HEK293 (cell line): ENCODE measurements around the gene MYLK4.

Source experiments
- CTCF ChIA-PET: fragments of 350-600 bp; formaldehyde crosslinking; extraction: SDS; loops from one replicate; lab custom pipeline; 2021; ENCODE audit warnings: antibody characterized with exemption; lab: Yijun Ruan, JAX
- POLR2A ChIA-PET: fragments of 300-600 bp; formaldehyde crosslinking; extraction: SDS; loops from one replicate; lab custom pipeline; 2020; ENCODE audit warnings: antibody characterized with exemption, inconsistent platforms; lab: Yijun Ruan, JAX
- H3K27ac ChIP-seq: fragments of 200-500 bp; sonication (Bioruptor generic); 2 replicates; pipeline ENCODE4 v1.5.1; 2014; ENCODE audit warnings: low read depth, low read length, control low read depth, inconsistent platforms; ENCODE audit errors: extremely low read depth
- H3K36me3 ChIP-seq, 2 experiments: fragments of 200-500 bp in 1 of 2; sonication (Bioruptor generic) in 1 of 2; 1 replicate in 1 of 2; 2 replicates in 1 of 2; pipeline ENCODE4 v1.5.1; 2014 to 2017; ENCODE audit warnings: inconsistent platforms in 2 of 2, low read length in 2 of 2; ENCODE audit not compliant: control insufficient read depth in 2 of 2, insufficient read depth in 1 of 2
- H3K4me1 ChIP-seq: fragments of 200-500 bp; sonication (Bioruptor generic); 2 replicates; pipeline ENCODE4 v1.5.1; 2014; ENCODE audit warnings: mild to moderate bottlenecking, low read length, inconsistent platforms; ENCODE audit not compliant: control insufficient read depth, insufficient read depth
- H3K4me3 ChIP-seq: 2 replicates; pipeline ENCODE4 v1.5.1; 2011; ENCODE audit warnings: low read depth, mild to moderate bottlenecking, control low read depth, low read length, moderate library complexity
- H3K9me3 ChIP-seq: fragments of 200-500 bp; sonication (Bioruptor generic); 2 replicates; pipeline ENCODE4 v1.5.1; 2014; ENCODE audit warnings: low read depth, low read length, inconsistent platforms; ENCODE audit not compliant: control insufficient read depth, insufficient read depth
- GLIS1 ChIP-seq: fragments of 450-650 bp; formaldehyde crosslinking; IDR thresholded peaks from 2 replicates; pipeline ENCODE4 v1.5.1; 2016; ENCODE audit warnings: missing biosample characterization, missing genetic modification characterization
- HIC1 ChIP-seq: fragments of 450-650 bp; formaldehyde crosslinking; IDR thresholded peaks from 2 replicates; pipeline ENCODE4 v1.5.1; 2016; ENCODE audit warnings: missing biosample characterization, missing genetic modification characterization
- INSM2 ChIP-seq: fragments of 450-650 bp; formaldehyde crosslinking; IDR thresholded peaks from 2 replicates; pipeline ENCODE4 v1.5.1; 2016; ENCODE audit warnings: missing biosample characterization, missing genetic modification characterization
- KLF16 ChIP-seq: fragments of 450-650 bp; formaldehyde crosslinking; IDR thresholded peaks from 2 replicates; pipeline ENCODE4 v1.5.1; 2017; ENCODE audit warnings: missing biosample characterization, missing genetic modification characterization
- PRDM6 ChIP-seq: fragments of 450-650 bp; formaldehyde crosslinking; IDR thresholded peaks from 2 replicates; pipeline ENCODE4 v1.5.1; 2017; ENCODE audit warnings: missing biosample characterization, missing genetic modification characterization
- SCRT1 ChIP-seq: fragments of 450-650 bp; formaldehyde crosslinking; IDR thresholded peaks from 2 replicates; pipeline ENCODE4 v1.5.1; 2016; ENCODE audit warnings: missing biosample characterization, missing genetic modification characterization, borderline replicate concordance
- ZBTB44 ChIP-seq: fragments of 450-650 bp; IDR thresholded peaks from 2 replicates; pipeline ENCODE4 v1.5.1; 2018; ENCODE audit warnings: missing biosample characterization, mild to moderate bottlenecking, missing genetic modification characterization
- ZNF121 ChIP-seq: fragments of 450-650 bp; formaldehyde crosslinking; IDR thresholded peaks from 2 replicates; pipeline ENCODE4 v1.5.1; 2016; ENCODE audit warnings: missing biosample characterization, missing genetic modification characterization
- ZNF146 ChIP-seq: fragments of 450-650 bp; formaldehyde crosslinking; IDR thresholded peaks from 2 replicates; pipeline ENCODE4 v1.5.1; 2016; ENCODE audit warnings: missing biosample characterization, missing genetic modification characterization
- ZNF155 ChIP-seq: fragments of 450-650 bp; formaldehyde crosslinking; IDR thresholded peaks from 2 replicates; pipeline ENCODE4 v1.5.1; 2016; ENCODE audit warnings: missing biosample characterization, missing genetic modification characterization
- ZNF169 ChIP-seq: fragments of 450-650 bp; formaldehyde crosslinking; IDR thresholded peaks from 2 replicates; pipeline ENCODE4 v1.5.1; 2016; ENCODE audit warnings: missing biosample characterization, missing genetic modification characterization
- ZNF184 ChIP-seq: fragments of 450-650 bp; IDR thresholded peaks from 2 replicates; pipeline ENCODE4 v1.5.1; 2018; ENCODE audit warnings: missing biosample characterization, mild to moderate bottlenecking, missing genetic modification characterization
- ZNF19 ChIP-seq: fragments of 450-650 bp; formaldehyde crosslinking; IDR thresholded peaks from 2 replicates; pipeline ENCODE4; 2016; ENCODE audit warnings: missing biosample characterization, missing genetic modification characterization, low read depth
- ZNF311 ChIP-seq: fragments of 450-650 bp; formaldehyde crosslinking; IDR thresholded peaks from 2 replicates; pipeline ENCODE4 v1.5.1; 2017; ENCODE audit warnings: missing biosample characterization, missing genetic modification characterization, borderline replicate concordance
- ZNF391 ChIP-seq: fragments of 450-650 bp; formaldehyde crosslinking; IDR thresholded peaks from 2 replicates; pipeline ENCODE4 v1.5.1; 2016; ENCODE audit warnings: low read depth, missing biosample characterization, missing genetic modification characterization, borderline replicate concordance
- ZNF416 ChIP-seq: fragments of 450-650 bp; formaldehyde crosslinking; IDR thresholded peaks from 2 replicates; pipeline ENCODE4 v1.5.1; 2016; ENCODE audit warnings: missing biosample characterization, missing genetic modification characterization
- ZNF473 ChIP-seq: fragments of 450-650 bp; formaldehyde crosslinking; IDR thresholded peaks from 2 replicates; pipeline ENCODE4 v1.5.1; 2017; ENCODE audit warnings: missing biosample characterization, missing genetic modification characterization
- ZNF514 ChIP-seq: fragments of 450-650 bp; formaldehyde crosslinking; IDR thresholded peaks from 2 replicates; pipeline ENCODE4 v1.5.1; 2016; ENCODE audit warnings: missing biosample characterization, missing genetic modification characterization
- ZNF555 ChIP-seq: fragments of 450-650 bp; formaldehyde crosslinking; conservative IDR thresholded peaks from 2 replicates; pipeline ENCODE4 v1.5.1; 2017; ENCODE audit warnings: missing biosample characterization, mild to moderate bottlenecking, missing genetic modification characterization, inconsistent platforms
- ZNF558 ChIP-seq: fragments of 450-650 bp; formaldehyde crosslinking; IDR thresholded peaks from 2 replicates; pipeline ENCODE4 v1.5.1; 2016; ENCODE audit warnings: missing biosample characterization, missing genetic modification characterization
- ZNF610 ChIP-seq: fragments of 450-650 bp; formaldehyde crosslinking; IDR thresholded peaks from 2 replicates; pipeline ENCODE4 v1.5.1; 2016; ENCODE audit warnings: missing biosample characterization, missing genetic modification characterization, borderline replicate concordance
- ZNF629 ChIP-seq: fragments of 450-650 bp; formaldehyde crosslinking; IDR thresholded peaks from 2 replicates; pipeline ENCODE4 v1.5.1; 2017; ENCODE audit warnings: missing biosample characterization, missing genetic modification characterization
- ZSCAN30 ChIP-seq: fragments of 450-650 bp; IDR thresholded peaks from 2 replicates; pipeline ENCODE4 v1.5.1; 2018; ENCODE audit warnings: missing biosample characterization, mild to moderate bottlenecking, missing genetic modification characterization, moderate library complexity
- TF ChIP-seq, protein P1 (sequence below): IDR thresholded peaks from 2 replicates; pipeline ENCODE4 v1.6.1; 2011; ENCODE audit warnings: mild to moderate bottlenecking, low read depth, low read length, borderline replicate concordance
- TF ChIP-seq, protein P2 (sequence below): fragments of 450-650 bp; formaldehyde crosslinking; IDR thresholded peaks from 2 replicates; pipeline ENCODE4 v1.5.1; 2016; ENCODE audit warnings: missing biosample characterization, missing genetic modification characterization
- TF ChIP-seq, protein P3 (sequence below): fragments of 450-650 bp; formaldehyde crosslinking; IDR thresholded peaks from 2 replicates; pipeline ENCODE4 v1.5.1; 2016; ENCODE audit warnings: missing biosample characterization, missing genetic modification characterization

The MYLK4 gene

DNA sequence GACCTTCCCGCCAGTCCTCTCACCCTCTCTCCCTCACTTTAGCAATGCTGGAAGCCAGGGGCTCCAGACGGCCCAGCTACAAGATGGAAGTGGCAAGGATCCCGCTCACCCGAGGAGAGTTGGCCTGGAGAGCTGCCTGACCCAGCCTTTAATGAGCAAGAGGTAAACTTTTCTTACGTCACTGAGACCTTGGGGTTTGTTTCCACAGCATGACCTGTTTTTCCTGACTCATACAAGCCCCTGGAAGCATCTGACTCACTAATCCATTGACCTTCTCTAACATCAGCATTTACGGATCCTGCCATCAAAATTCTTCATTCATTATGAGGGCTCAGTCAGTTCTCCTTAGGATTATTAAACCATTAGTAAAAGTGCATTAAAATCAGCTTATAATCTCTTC, 120.4 kb downstream of the MYLK4 start:
- POLR2A ChIA-PET = no interaction called here
- Histone ChIP-seq H3K36me3 (no peaks in the 10 kb centered on the region), H3K9me3 (no peaks in the 10 kb centered on the region), H3K4me3 (no peak overlapping the region), H3K27ac (no peak overlapping the region), H3K4me1 (peaks cover 25% of the 10 kb centered on the region)
- CTCF ChIA-PET = interaction anchor here (0.5 to 1.7 kb wide), 8 partner anchors 19 to 1037 kb away, joined by 3 to 7 read pairs (median 4); partner anchors contain the start of gene MYLK4
- TF ChIP-seq ZNF184 = peak; percentile 67; the same call in 1 of the 2 replicates
- TF ChIP-seq ZNF19 = no peak
- TF ChIP-seq ZNF416 (tag by site-specific recombination) = no peak
- TF ChIP-seq, protein P1, sequence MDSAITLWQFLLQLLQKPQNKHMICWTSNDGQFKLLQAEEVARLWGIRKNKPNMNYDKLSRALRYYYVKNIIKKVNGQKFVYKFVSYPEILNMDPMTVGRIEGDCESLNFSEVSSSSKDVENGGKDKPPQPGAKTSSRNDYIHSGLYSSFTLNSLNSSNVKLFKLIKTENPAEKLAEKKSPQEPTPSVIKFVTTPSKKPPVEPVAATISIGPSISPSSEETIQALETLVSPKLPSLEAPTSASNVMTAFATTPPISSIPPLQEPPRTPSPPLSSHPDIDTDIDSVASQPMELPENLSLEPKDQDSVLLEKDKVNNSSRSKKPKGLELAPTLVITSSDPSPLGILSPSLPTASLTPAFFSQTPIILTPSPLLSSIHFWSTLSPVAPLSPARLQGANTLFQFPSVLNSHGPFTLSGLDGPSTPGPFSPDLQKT = no peak
- TF ChIP-seq, protein P2, sequence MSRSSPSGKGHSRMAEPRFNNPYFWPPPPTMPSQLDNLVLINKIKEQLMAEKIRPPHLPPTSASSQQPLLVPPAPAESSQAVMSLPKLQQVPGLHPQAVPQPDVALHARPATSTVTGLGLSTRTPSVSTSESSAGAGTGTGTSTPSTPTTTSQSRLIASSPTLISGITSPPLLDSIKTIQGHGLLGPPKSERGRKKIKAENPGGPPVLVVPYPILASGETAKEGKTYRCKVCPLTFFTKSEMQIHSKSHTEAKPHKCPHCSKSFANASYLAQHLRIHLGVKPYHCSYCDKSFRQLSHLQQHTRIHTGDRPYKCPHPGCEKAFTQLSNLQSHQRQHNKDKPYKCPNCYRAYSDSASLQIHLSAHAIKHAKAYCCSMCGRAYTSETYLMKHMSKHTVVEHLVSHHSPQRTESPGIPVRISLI (tag by site-specific recombination) = no peak
- TF ChIP-seq PRDM6 = no peak
- TF ChIP-seq ZNF311 (tag by site-specific recombination) = no peak
- peak; percentile 97 for TF ChIP-seq ZNF629 (tag by site-specific recombination)
- no peak for TF ChIP-seq ZNF473 (tag by site-specific recombination)
- TF ChIP-seq ZNF391 (tag by site-specific recombination) = no peak
- TF ChIP-seq, protein P3, sequence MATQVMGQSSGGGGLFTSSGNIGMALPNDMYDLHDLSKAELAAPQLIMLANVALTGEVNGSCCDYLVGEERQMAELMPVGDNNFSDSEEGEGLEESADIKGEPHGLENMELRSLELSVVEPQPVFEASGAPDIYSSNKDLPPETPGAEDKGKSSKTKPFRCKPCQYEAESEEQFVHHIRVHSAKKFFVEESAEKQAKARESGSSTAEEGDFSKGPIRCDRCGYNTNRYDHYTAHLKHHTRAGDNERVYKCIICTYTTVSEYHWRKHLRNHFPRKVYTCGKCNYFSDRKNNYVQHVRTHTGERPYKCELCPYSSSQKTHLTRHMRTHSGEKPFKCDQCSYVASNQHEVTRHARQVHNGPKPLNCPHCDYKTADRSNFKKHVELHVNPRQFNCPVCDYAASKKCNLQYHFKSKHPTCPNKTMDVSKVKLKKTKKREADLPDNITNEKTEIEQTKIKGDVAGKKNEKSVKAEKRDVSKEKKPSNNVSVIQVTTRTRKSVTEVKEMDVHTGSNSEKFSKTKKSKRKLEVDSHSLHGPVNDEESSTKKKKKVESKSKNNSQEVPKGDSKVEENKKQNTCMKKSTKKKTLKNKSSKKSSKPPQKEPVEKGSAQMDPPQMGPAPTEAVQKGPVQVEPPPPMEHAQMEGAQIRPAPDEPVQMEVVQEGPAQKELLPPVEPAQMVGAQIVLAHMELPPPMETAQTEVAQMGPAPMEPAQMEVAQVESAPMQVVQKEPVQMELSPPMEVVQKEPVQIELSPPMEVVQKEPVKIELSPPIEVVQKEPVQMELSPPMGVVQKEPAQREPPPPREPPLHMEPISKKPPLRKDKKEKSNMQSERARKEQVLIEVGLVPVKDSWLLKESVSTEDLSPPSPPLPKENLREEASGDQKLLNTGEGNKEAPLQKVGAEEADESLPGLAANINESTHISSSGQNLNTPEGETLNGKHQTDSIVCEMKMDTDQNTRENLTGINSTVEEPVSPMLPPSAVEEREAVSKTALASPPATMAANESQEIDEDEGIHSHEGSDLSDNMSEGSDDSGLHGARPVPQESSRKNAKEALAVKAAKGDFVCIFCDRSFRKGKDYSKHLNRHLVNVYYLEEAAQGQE (tag by site-specific recombination) = no peak
- peak; percentile 86 for TF ChIP-seq INSM2 (tag by site-specific recombination)
- TF ChIP-seq HIC1 (tag by site-specific recombination) = no peak
- TF ChIP-seq ZSCAN30 (tag by site-specific recombination) = no peak
- no peak for TF ChIP-seq ZBTB44 (tag by site-specific recombination)
- peak; percentile 54; the same call in 1 of the 2 replicates for TF ChIP-seq ZNF558 (tag by site-specific recombination)
- TF ChIP-seq SCRT1 (tag by site-specific recombination) = no peak
- no peak for TF ChIP-seq ZNF146 (tag by site-specific recombination)
- peak; percentile 54 for TF ChIP-seq GLIS1 (tag by site-specific recombination)
- no peak for TF ChIP-seq KLF16 (tag by site-specific recombination)
- TF ChIP-seq ZNF610 = no peak
- no peak for TF ChIP-seq ZNF169 (tag by site-specific recombination)
- no peak for TF ChIP-seq ZNF155 (tag by site-specific recombination)
- no peak for TF ChIP-seq ZNF121 (tag by site-specific recombination)
- TF ChIP-seq ZNF514 (tag by site-specific recombination) = no peak
- no peak for TF ChIP-seq ZNF555
